ENCODE data around the gene MFAP4. TPM values are rescaled to one million over a fixed set of nuclear protein-coding genes. Genes with fewer than 3 reads are reported as not detected.

Gene MFAP4
- total RNA-seq, 3 donors from 2014 or later = 19.0 to 127 (median 44.2) TPM

DNA sequence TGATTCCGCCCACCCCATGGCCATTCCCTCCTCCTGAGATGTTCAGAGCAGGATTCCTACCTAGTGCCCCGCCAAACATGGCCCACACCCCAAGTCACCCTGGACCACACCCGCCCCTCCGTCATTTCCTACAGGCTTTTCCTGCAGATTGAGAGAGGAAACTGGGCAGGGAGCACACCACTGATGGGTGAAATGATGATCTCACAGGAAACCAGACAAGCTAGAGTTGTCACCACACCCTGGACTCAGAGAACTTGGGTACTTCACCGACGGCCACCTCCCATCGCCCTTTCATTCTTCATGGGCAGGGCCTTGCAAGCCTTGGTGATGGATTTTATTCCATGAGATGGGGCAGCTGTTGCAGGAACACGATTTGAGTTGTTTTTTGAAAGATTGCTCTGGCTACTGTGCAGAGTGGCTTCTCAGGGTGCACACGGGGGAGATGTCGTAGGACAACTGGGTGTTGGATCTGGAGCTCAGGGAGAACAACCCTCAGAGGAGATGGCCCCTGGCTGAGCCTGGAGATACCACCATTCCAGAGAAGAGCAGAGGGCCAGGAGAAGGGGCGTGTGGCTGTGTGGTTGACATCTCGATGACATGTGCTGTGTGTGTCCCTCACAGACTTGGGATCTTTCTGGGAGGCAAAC is 17.0 kb downstream of the MFAP4 start:
- Histone ChIP-seq H3K4me1 (ENCODE audit: low read depth) (peaks cover 8% of the 10 kb centered on the region), H3K9me3 (no peaks in the 10 kb centered on the region), H3K36me3 (ENCODE audit: low read depth) (no peaks in the 10 kb centered on the region), H3K4me3 (no peak overlapping the region)
- TF ChIP-seq, protein P1, sequence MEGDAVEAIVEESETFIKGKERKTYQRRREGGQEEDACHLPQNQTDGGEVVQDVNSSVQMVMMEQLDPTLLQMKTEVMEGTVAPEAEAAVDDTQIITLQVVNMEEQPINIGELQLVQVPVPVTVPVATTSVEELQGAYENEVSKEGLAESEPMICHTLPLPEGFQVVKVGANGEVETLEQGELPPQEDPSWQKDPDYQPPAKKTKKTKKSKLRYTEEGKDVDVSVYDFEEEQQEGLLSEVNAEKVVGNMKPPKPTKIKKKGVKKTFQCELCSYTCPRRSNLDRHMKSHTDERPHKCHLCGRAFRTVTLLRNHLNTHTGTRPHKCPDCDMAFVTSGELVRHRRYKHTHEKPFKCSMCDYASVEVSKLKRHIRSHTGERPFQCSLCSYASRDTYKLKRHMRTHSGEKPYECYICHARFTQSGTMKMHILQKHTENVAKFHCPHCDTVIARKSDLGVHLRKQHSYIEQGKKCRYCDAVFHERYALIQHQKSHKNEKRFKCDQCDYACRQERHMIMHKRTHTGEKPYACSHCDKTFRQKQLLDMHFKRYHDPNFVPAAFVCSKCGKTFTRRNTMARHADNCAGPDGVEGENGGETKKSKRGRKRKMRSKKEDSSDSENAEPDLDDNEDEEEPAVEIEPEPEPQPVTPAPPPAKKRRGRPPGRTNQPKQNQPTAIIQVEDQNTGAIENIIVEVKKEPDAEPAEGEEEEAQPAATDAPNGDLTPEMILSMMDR (IDR thresholded peaks at IDR 0.05) = no peak
- intact Hi-C loops (cut with DNase I, micrococcal nuclease) = loop anchor here (10.0 kb wide), 1 partner anchor 395 kb away; no protein-coding TSS in a partner anchor
- ATAC-seq (peak; percentile 75), DNase-seq (peak in 1 of 3 donors; percentile 60)

DNA sequence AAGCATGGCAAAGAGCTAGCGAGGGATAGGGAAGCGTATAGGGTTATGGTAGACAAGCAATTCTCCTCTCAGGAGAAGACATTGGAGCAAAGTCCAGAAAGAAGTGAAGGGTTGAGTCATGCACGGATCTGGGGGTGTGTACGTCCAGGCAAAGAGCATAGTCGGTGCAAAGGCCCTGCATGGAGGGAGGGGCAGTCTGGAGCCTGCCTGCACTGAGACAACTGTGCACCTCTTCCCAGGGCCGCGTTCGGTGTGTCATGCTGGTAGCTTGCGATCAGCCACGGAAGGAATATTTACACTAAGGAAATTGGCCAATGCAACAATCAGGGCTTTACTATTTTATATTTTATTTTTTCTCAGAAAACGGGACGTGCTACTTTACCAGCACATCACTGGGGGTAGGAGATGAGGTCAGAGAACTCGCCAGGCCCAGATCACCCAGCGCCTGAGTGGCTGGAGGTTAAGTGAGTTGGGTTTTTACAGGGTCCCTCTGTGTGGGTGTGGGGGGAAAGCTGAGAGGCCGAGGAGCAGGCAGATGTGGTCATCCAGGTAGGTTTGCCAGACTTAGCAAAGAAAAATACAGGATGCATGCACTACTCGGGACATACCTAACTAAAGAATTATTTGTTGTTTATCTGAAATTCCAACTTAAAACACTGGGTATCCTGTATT is 17.7 kb downstream of the MFAP4 start:
- intact Hi-C loops (cut with DNase I, micrococcal nuclease) = loop anchor here (10.0 kb wide), 1 partner anchor 396 kb away; no protein-coding TSS in a partner anchor
- Histone ChIP-seq H3K4me1 (ENCODE audit: low read depth) (peaks cover 8% of the 10 kb centered on the region), H3K36me3 (ENCODE audit: low read depth) (no peaks in the 10 kb centered on the region), H3K4me3 (no peak overlapping the region), H3K9me3 (no peaks in the 10 kb centered on the region)
- peak in 2 of 3 donors; percentile 48 to 68 for DNase-seq
- peak; percentile 89 for ATAC-seq
- TF ChIP-seq, protein P1 (IDR thresholded peaks at IDR 0.05) = no peak

DNA sequence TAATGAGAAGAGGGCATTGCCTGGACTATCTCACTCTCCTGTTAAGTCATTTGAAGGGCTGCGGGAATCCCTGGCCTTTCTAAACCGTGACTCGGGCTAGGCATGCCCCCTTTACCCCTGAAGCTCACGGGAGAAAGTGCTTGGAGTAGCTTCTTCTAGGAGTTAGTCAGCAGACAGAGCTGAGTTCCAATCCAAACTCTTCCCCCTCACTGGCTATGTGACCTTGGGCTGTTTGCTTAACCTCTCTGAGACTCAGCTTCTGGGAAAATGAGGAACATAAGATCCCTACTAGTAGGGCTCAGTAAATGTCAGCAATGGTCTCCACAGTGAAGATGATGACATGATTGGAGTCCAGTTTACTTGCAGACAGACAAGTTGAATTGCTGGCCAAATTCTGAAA is 18.8 kb downstream of the MFAP4 start:
- H3K9me3 ChIP-seq = no peaks in the 10 kb centered on the region
- TF ChIP-seq, protein P1 (IDR thresholded peaks at IDR 0.05) = no peak
- ATAC-seq (no peak), DNase-seq (no peak)
- H3K4me3 ChIP-seq = no peak overlapping the region
- peaks cover 8% of the 10 kb centered on the region for H3K4me1 ChIP-seq (ENCODE audit: low read depth)
- no peaks in the 10 kb centered on the region for H3K36me3 ChIP-seq (ENCODE audit: low read depth)
- intact Hi-C loops (cut with DNase I, micrococcal nuclease) = loop anchor here (10.0 kb wide), 1 partner anchor 397 kb away; no protein-coding TSS in a partner anchor

DNA sequence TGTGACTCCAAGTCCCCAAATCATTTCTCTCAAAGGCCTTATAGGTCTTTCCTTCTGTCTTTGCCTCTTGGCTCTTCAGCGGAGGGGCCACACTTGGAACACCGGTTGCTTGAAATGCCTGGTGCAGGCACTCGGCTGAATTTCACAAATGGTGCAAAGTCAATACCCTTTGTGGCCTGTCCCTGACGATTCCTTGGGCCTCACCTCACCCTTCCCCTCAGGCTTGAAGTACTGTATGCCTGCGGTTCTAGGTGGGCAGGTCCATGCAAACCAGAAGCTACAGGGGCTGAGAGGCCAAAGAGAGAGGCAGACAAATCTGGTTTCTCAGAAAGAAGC is 20.4 kb downstream of the MFAP4 start:
- intact Hi-C loops (cut with DNase I, micrococcal nuclease) = loop anchor here (10.0 kb wide), 1 partner anchor 398 kb away; no protein-coding TSS in a partner anchor
- H3K4me3 ChIP-seq = no peak overlapping the region
- H3K36me3 ChIP-seq (ENCODE audit: low read depth) = no peaks in the 10 kb centered on the region
- no peak for DNase-seq
- H3K9me3 ChIP-seq = no peaks in the 10 kb centered on the region
- ATAC-seq = no peak
- TF ChIP-seq, protein P1 (IDR thresholded peaks at IDR 0.05) = no peak
- H3K4me1 ChIP-seq (ENCODE audit: low read depth) = peaks cover 16% of the 10 kb centered on the region

DNA sequence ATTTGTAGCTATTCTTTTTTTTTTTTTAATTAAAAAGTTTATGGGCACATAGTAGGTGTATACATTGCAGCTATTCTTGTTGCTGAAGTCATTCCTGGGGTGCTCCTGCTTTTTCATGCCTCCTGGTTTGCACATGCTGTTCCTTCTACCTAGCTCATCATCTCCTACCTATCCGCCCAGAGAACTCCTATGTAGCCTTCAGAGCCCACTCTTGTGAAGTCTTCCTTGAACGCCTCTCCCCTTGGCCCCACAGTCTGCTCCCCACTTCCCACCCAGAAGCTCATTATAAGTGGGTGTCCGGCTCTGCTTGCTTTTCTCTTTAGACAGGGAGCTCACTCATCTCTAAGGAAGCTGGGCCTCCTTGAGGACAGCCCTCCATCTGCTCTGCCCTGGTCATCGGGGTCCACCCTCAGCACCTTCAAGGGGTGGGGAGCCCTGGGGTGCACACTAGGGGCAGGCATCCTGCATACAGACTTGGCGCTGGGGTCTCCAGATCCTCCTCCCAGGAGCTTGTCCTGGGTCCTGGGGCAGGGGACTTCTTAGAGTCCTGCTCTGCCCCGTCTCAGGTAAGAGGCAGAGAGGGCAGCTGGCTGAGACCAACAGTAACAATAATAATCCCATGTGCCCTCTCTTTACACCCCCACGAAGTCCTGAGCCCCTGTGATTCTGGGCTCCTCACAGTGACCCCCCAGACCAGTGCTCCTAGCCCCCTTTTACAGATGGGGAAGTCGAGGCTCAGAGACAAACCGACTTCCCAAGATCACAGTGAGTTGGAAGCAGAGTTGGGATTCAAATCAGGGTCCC is 21.0 kb downstream of the MFAP4 start:
- Histone ChIP-seq H3K9me3 (no peaks in the 10 kb centered on the region), H3K4me1 (ENCODE audit: low read depth) (peaks cover 18% of the 10 kb centered on the region), H3K4me3 (no peak overlapping the region), H3K36me3 (ENCODE audit: low read depth) (no peaks in the 10 kb centered on the region)
- ATAC-seq (no peak), DNase-seq (no peak)
- TF ChIP-seq, protein P1 (IDR thresholded peaks at IDR 0.05) = no peak
- intact Hi-C loops (cut with DNase I, micrococcal nuclease) = loop anchor here (10.0 kb wide), 1 partner anchor 399 kb away; no protein-coding TSS in a partner anchor

Measured in mucosa of descending colon (tissue), 3 donors.